NCI-H2107 treated with DMSO at 0.1 percent for 48 hours (cell line): ENCODE results near the gene OR6X1.

Experiments used
- DNase-seq: peaks from one replicate; lab custom pipeline; 2025; ENCODE audit not compliant: unreplicated experiment; lab: John Stamatoyannopoulos, UW

OR6X1 gene

GRCh38 chr11:123754101-123754568, at the start of gene OR6X1:
TSS of gene OR6X1 (minus strand) at chr11:123754518. CDS start at chr11:123754518, 0 bp downstream.
- no peak for DNase-seq

GRCh38 chr11:123801765-123802164, 47.4 kb upstream of the OR6X1 start:
- DNase-seq = no peak

GRCh38 chr11:123800036-123800435, 45.7 kb upstream of the OR6X1 start:
- DNase-seq = no peak

- DNase-seq = no peak
Measured at GRCh38 chr11:123799438-123799837, 45.1 kb upstream of the OR6X1 start.

- no peak for DNase-seq
Measured at GRCh38 chr11:123798513-123799252, 44.4 kb upstream of the OR6X1 start.

GRCh38 chr11:123798079-123798478, 43.8 kb upstream of the OR6X1 start:
- DNase-seq = no peak

GRCh38 chr11:123797541-123797940, 43.2 kb upstream of the OR6X1 start:
- no peak for DNase-seq

- no peak for DNase-seq
Measured at GRCh38 chr11:123797114-123797513, 42.8 kb upstream of the OR6X1 start.

- DNase-seq = no peak
Measured at GRCh38 chr11:123796226-123796625, 41.9 kb upstream of the OR6X1 start.

GRCh38 chr11:123783536-123783935, 29.2 kb upstream of the OR6X1 start:
- no peak for DNase-seq

- DNase-seq = no peak
Measured at GRCh38 chr11:123778511-123778910, 24.2 kb upstream of the OR6X1 start.

- DNase-seq = no peak
Measured at GRCh38 chr11:123775715-123776549, 21.6 kb upstream of the OR6X1 start.

- no peak for DNase-seq
Measured at GRCh38 chr11:123775289-123775688, 21.0 kb upstream of the OR6X1 start.

GRCh38 chr11:123773959-123774358, 19.6 kb upstream of the OR6X1 start:
- no peak for DNase-seq

- no peak for DNase-seq
Measured at GRCh38 chr11:123773026-123773425, 18.7 kb upstream of the OR6X1 start.

- DNase-seq = no peak
Measured at GRCh38 chr11:123771664-123772063, 17.3 kb upstream of the OR6X1 start.

GRCh38 chr11:123770712-123771111, 16.4 kb upstream of the OR6X1 start:
- DNase-seq = no peak

- DNase-seq = no peak
Measured at GRCh38 chr11:123765601-123766000, 11.3 kb upstream of the OR6X1 start.

GRCh38 chr11:123762422-123762821, 8.1 kb upstream of the OR6X1 start:
- no peak for DNase-seq

- no peak for DNase-seq
Measured at GRCh38 chr11:123760894-123761293, 6.6 kb upstream of the OR6X1 start.

- DNase-seq = no peak
Measured at GRCh38 chr11:123757976-123758375, 3.7 kb upstream of the OR6X1 start.

GRCh38 chr11:123755813-123756212, 1.5 kb upstream of the OR6X1 start:
- DNase-seq = no peak
